GM23338 (cell line): ENCODE measurements around the gene AK2. TPM values are rescaled to one million over a fixed set of nuclear protein-coding genes. Genes with fewer than 3 reads are reported as not detected.

ENCODE experiments used
- ATAC-seq: fragments of 200-7000 bp; cut with Tn5 transposase; 3 replicates; pipeline ENCODE4 v1.9.1; 2020
- DNase-seq: peaks from one replicate; pipeline ENCODE4 v3.0.0-alpha.2; 2015; ENCODE audit warnings: low spot score
- H2AFZ ChIP-seq: fragments of 200-600 bp; sonication (generic); 2 replicates; pipeline ENCODE4 v1.8.0; 2016; ENCODE audit warnings: antibody characterized with exemption, mild to moderate bottlenecking, moderate library complexity
- H3F3A ChIP-seq: fragments of 200-600 bp; sonication (generic); replicated peaks from 2 replicates; pipeline ENCODE4 v1.8.0; 2017; ENCODE audit warnings: antibody characterized with exemption, mixed run types, low read depth
- H3K27ac ChIP-seq: fragments of 200-600 bp; sonication (generic); 2 replicates; pipeline ENCODE4 v1.6.1; 2016; ENCODE audit warnings: low read depth
- H3K27me3 ChIP-seq: fragments of 200-600 bp; sonication (generic); 2 replicates; pipeline ENCODE4 v1.8.0; 2016; ENCODE audit warnings: mild to moderate bottlenecking, mixed run types, moderate library complexity; ENCODE audit not compliant: insufficient read depth
- H3K36me3 ChIP-seq: fragments of 200-600 bp; sonication (generic); 2 replicates; pipeline ENCODE4 v1.8.0; 2016; ENCODE audit warnings: mild to moderate bottlenecking; ENCODE audit not compliant: insufficient read depth
- H3K4me1 ChIP-seq: fragments of 200-600 bp; sonication (generic); 2 replicates; pipeline ENCODE4 v1.8.0; 2016; ENCODE audit warnings: mild to moderate bottlenecking, moderate library complexity; ENCODE audit not compliant: insufficient read depth
- H3K4me2 ChIP-seq: fragments of 200-600 bp; sonication (generic); 2 replicates; pipeline ENCODE4 v1.7.1; 2017; ENCODE audit warnings: mixed run types
- H3K4me3 ChIP-seq: fragments of 200-600 bp; sonication (generic); 2 replicates; pipeline ENCODE4 v1.6.1; 2016; ENCODE audit warnings: mixed run types
- H3K79me2 ChIP-seq: fragments of 200-600 bp; sonication (generic); replicated peaks from 2 replicates; pipeline ENCODE4 v1.8.0; 2017; ENCODE audit warnings: mild to moderate bottlenecking; ENCODE audit not compliant: insufficient read depth
- H3K9me2 ChIP-seq: fragments of 200-600 bp; sonication (generic); 2 replicates; pipeline ENCODE4 v1.8.0; 2017; ENCODE audit not compliant: insufficient read depth
- H4K20me1 ChIP-seq: fragments of 200-600 bp; sonication (generic); replicated peaks from 2 replicates; pipeline ENCODE4 v1.8.0; 2017; ENCODE audit warnings: mild to moderate bottlenecking; ENCODE audit not compliant: insufficient read depth
- H3K27ac Mint-ChIP-seq: 2 replicates; pipeline ENCODE4 v1.8.0; 2020; ENCODE audit warnings: inconsistent platforms, mild to moderate bottlenecking, moderate library complexity, mixed read lengths
- H3K27me3 Mint-ChIP-seq: 3 replicates; pipeline ENCODE4 v1.8.0; 2022; ENCODE audit warnings: low read depth, mild to moderate bottlenecking, moderate library complexity, mixed read lengths, inconsistent platforms; ENCODE audit not compliant: insufficient read depth, poor library complexity
- H3K36me3 Mint-ChIP-seq: 3 replicates; pipeline ENCODE4 v1.8.0; 2021; ENCODE audit warnings: low read depth, mild to moderate bottlenecking, inconsistent platforms, moderate library complexity, mixed read lengths
- H3K4me1 Mint-ChIP-seq: 3 replicates; pipeline ENCODE4 v1.8.0; 2020; ENCODE audit warnings: mild to moderate bottlenecking, inconsistent platforms, mixed read lengths
- H3K4me3 Mint-ChIP-seq: 3 replicates; pipeline ENCODE4 v1.8.0; 2021; ENCODE audit warnings: moderate library complexity, mild to moderate bottlenecking, inconsistent platforms, mixed read lengths
- H3K9me3 Mint-ChIP-seq: 3 replicates; pipeline ENCODE4 v1.8.0; 2020; ENCODE audit warnings: moderate library complexity, mild to moderate bottlenecking, inconsistent platforms, mixed read lengths
- CREB1 ChIP-seq: fragments of 250-450 bp; sonication (Bioruptor Pico); IDR thresholded peaks from 2 replicates; pipeline ENCODE4 v1.5.0; 2020; ENCODE audit warnings: low read depth, mild to moderate bottlenecking, moderate library complexity
- ZNF114 ChIP-seq: fragments of 250-450 bp; sonication (Bioruptor Pico); IDR thresholded peaks from 2 replicates; pipeline ENCODE4 v1.5.0; 2020; ENCODE audit warnings: mild to moderate bottlenecking, moderate library complexity
- ZNF462 ChIP-seq: fragments of 250-450 bp; sonication (Bioruptor Pico); IDR thresholded peaks from 2 replicates; pipeline ENCODE4 v1.5.0; 2020; ENCODE audit warnings: mild to moderate bottlenecking, moderate library complexity
- polyA plus RNA-seq: library from polyadenylated mRNA; unstranded; fragments of >200 nt; fragmentation: Nextera tagmentation; extraction: Ambion mirVana; gene quantifications from 2 replicates; pipeline ENCODE4 v1.2.1, GENCODE V29; 2016
- total RNA-seq: library from RNA; depleted of rRNA; stranded (reverse); fragments of >200 nt; shearing (Covaris generic); gene quantifications from 2 replicates; pipeline ENCODE4 v1.2.3, GENCODE V29; 2014

The AK2 gene
- total and polyA plus RNA-seq, 2 experiments from 2014 or later = 125 to 142 TPM

DNA sequence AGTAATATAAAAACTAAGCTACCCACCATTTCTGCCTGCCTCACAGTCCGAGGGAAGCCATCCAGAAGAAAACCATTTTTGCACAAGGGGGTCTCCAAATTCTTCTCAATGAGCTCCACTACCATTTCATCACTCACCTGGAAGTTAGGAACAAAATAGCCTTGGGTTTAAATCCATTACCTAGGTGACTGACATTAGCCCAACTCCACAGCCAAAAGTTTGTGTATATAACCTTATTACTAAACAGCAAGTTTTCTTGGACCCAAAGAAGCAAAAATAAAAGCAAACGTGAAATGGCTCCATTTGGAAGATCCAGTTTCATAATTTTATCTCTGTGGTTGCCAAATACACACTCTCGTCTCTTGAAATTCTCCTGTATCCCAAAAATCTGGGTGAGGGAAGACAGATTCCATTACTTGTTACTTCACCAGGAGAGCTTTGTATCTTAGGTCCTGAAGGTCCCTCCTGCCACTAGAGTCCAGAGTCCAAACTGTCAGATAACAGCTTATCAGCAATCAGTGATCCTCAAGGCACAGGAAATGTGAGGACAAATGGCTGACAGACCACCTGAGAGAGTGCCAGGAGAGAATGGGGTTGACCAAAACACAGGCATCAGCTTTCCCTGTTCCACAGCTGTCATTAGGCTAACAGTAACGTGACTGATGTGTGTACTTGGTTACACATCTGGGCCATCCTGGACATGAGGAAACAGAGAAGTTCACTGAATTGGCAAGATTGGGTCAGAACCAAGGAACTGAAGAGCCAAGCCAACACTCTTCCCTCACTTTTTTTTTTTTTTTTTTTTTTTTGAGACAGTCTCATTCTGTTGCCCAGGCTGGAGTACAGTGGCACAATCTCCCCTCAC, 14.9 kb downstream of the AK2 start:
- no peaks in the 10 kb centered on the region for H3K27me3 Mint-ChIP-seq
- H3K4me1 Mint-ChIP-seq = peaks cover 7% of the 10 kb centered on the region; the same call in 2 of the 3 replicates
- Histone ChIP-seq H3K4me3 (no peak overlapping the region), H3K79me2 (peaks cover 25% of the 10 kb centered on the region), H3K4me1 (no peaks in the 10 kb centered on the region), H3K4me2 (no peak overlapping the region), H4K20me1 (peaks cover 35% of the 10 kb centered on the region), H3K27me3 (no peaks in the 10 kb centered on the region), H3K9me2 (no peaks in the 10 kb centered on the region), H2AFZ (no peak overlapping the region), H3K27ac (no peak overlapping the region), H3F3A (no peaks in the 10 kb centered on the region; the same call in 1 of the 2 replicates), H3K36me3 (peaks cover 35% of the 10 kb centered on the region)
- peaks cover 73% of the 10 kb centered on the region for H3K36me3 Mint-ChIP-seq
- DNase-seq = no peak
- H3K9me3 Mint-ChIP-seq = no peaks in the 10 kb centered on the region
- H3K27ac Mint-ChIP-seq = no peak overlapping the region
- no peak for ATAC-seq
- H3K4me3 Mint-ChIP-seq = no peak overlapping the region
- TF ChIP-seq ZNF462 (CRISPR knock-in tag) = no peak

GRCh38 chr1:33018112-33018511, 18.6 kb downstream of the AK2 start:
- no peak overlapping the region for H2AFZ ChIP-seq
- Mint-ChIP-seq H3K4me3 (no peak overlapping the region), H3K9me3 (no peaks in the 10 kb centered on the region), H3K4me1 (no peaks in the 10 kb centered on the region; the same call in 2 of the 3 replicates), H3K36me3 (peaks cover 77% of the 10 kb centered on the region), H3K27ac (no peak overlapping the region), H3K27me3 (no peaks in the 10 kb centered on the region)
- no peaks in the 10 kb centered on the region for H3K79me2 ChIP-seq
- DNase-seq = no peak
- H3K27ac ChIP-seq = no peak overlapping the region
- H3K36me3 ChIP-seq = peaks cover 41% of the 10 kb centered on the region
- H4K20me1 ChIP-seq = peaks cover 18% of the 10 kb centered on the region
- no peak overlapping the region for H3K4me2 ChIP-seq
- no peaks in the 10 kb centered on the region for H3K27me3 ChIP-seq
- H3F3A ChIP-seq = no peaks in the 10 kb centered on the region; the same call in 1 of the 2 replicates
- ATAC-seq = no peak
- H3K4me1 ChIP-seq = no peaks in the 10 kb centered on the region
- TF ChIP-seq CREB1 (CRISPR knock-in tag) = no peak
- no peak for TF ChIP-seq ZNF114 (CRISPR knock-in tag)
- no peaks in the 10 kb centered on the region for H3K9me2 ChIP-seq
- H3K4me3 ChIP-seq = no peak overlapping the region
